GM21786 (cell line): ENCODE data around the gene VIPR2.
"Not testable (repeated sequence)": the region's sequence is repeated elsewhere in the genome, so short reads cannot be mapped to it uniquely, and the experiment has no call there.

Source experiments
- ATAC-seq: cut with Tn5 transposase; IDR thresholded peaks from one replicate; pipeline ENCODE4 v1.9.1; 2021; ENCODE audit not compliant: unreplicated experiment

The VIPR2 gene

GRCh38 chr7:159140170-159140910 lies 4.3 kb downstream of the VIPR2 start:
- no peak for ATAC-seq

GRCh38 chr7:159139639-159140038 lies 5.0 kb downstream of the VIPR2 start:
- no peak for ATAC-seq

GRCh38 chr7:159139202-159139601 lies 5.5 kb downstream of the VIPR2 start:
- ATAC-seq, result no peak

- no peak for ATAC-seq
These were observed 6.2 kb downstream of the VIPR2 start for GRCh38 chr7:159138508-159138907.

GRCh38 chr7:159137906-159138305 lies 6.8 kb downstream of the VIPR2 start:
- ATAC-seq, result no peak

- ATAC-seq, result no peak
These were observed 7.8 kb downstream of the VIPR2 start for GRCh38 chr7:159136846-159137245.

- no peak for ATAC-seq
These were observed 8.2 kb downstream of the VIPR2 start for GRCh38 chr7:159136442-159136841.

- no peak for ATAC-seq
These were observed 8.7 kb downstream of the VIPR2 start for GRCh38 chr7:159136013-159136412.

- ATAC-seq, result not testable (repeated sequence)
These were observed 11.8 kb downstream of the VIPR2 start for GRCh38 chr7:159132670-159133443.

- ATAC-seq, result no peak
These were observed 13.8 kb downstream of the VIPR2 start for GRCh38 chr7:159130820-159131219.

- ATAC-seq, result no peak
These were observed 14.4 kb downstream of the VIPR2 start for GRCh38 chr7:159130199-159130775.

- ATAC-seq, result no peak
These were observed 15.9 kb downstream of the VIPR2 start for GRCh38 chr7:159128767-159129166.

GRCh38 chr7:159127691-159128642 lies 16.7 kb downstream of the VIPR2 start:
- no peak for ATAC-seq

GRCh38 chr7:159126311-159127260 lies 18.1 kb downstream of the VIPR2 start:
- no peak for ATAC-seq

GRCh38 chr7:159125955-159126270 lies 18.8 kb downstream of the VIPR2 start:
- no peak for ATAC-seq

GRCh38 chr7:159125104-159125954 lies 19.3 kb downstream of the VIPR2 start:
- ATAC-seq, result no peak

GRCh38 chr7:159123793-159124192 lies 20.9 kb downstream of the VIPR2 start:
- not testable (repeated sequence) for ATAC-seq

- ATAC-seq, result not testable (repeated sequence)
These were observed 21.4 kb downstream of the VIPR2 start for GRCh38 chr7:159123294-159123693.

- ATAC-seq, result no peak
These were observed 22.4 kb downstream of the VIPR2 start for GRCh38 chr7:159122276-159122675.
